Endodermal cell (in vitro differentiated cells): ENCODE measurements around the gene AKAP6. TPM values are rescaled to one million over a fixed set of nuclear protein-coding genes. Genes with fewer than 3 reads are reported as not detected.

Source experiments
- DNase-seq: peaks from one replicate; pipeline ENCODE4 v3.0.0-alpha.2; 2017
- H3K27ac ChIP-seq: 2 replicates; pipeline ENCODE4 v1.5.1; 2013; ENCODE audit warnings: mild to moderate bottlenecking, low read depth, low read length, moderate library complexity
- H3K27me3 ChIP-seq: 2 replicates; pipeline ENCODE4 v1.6.1; 2013; ENCODE audit warnings: mild to moderate bottlenecking, low read length, moderate library complexity; ENCODE audit not compliant: insufficient read depth, control insufficient read depth, poor library complexity, severe bottlenecking
- H3K36me3 ChIP-seq: 2 replicates; pipeline ENCODE4 v1.7.0; 2013; ENCODE audit warnings: mild to moderate bottlenecking, low read length, moderate library complexity; ENCODE audit not compliant: control insufficient read depth, insufficient read depth
- H3K4me1 ChIP-seq: one replicate; pipeline ENCODE4 v1.7.0; 2013; ENCODE audit warnings: low read length; ENCODE audit not compliant: control insufficient read depth, insufficient read depth
- H3K4me3 ChIP-seq: 2 replicates; pipeline ENCODE4 v1.5.1; 2013; ENCODE audit warnings: mild to moderate bottlenecking, low read length, moderate library complexity
- H3K9ac ChIP-seq: 2 replicates; pipeline ENCODE4 v1.6.1; 2013; ENCODE audit warnings: mild to moderate bottlenecking, low read length, moderate library complexity; ENCODE audit not compliant: poor library complexity, severe bottlenecking; ENCODE audit errors: extremely low read depth
- H3K9me3 ChIP-seq: 2 replicates; pipeline ENCODE4 v1.6.1; 2013; ENCODE audit warnings: mild to moderate bottlenecking, low read length, moderate library complexity; ENCODE audit not compliant: control insufficient read depth
- H3K27ac Mint-ChIP-seq: 2 replicates; pipeline ENCODE4 v1.8.0; 2020; ENCODE audit warnings: mixed read lengths
- H3K27me3 Mint-ChIP-seq: 2 replicates; pipeline ENCODE4 v1.8.0; 2021; ENCODE audit warnings: mild to moderate bottlenecking, mixed read lengths; ENCODE audit not compliant: insufficient read depth
- H3K36me3 Mint-ChIP-seq: 2 replicates; pipeline ENCODE4 v1.8.0; 2020; ENCODE audit warnings: low read depth, mixed read lengths
- H3K4me1 Mint-ChIP-seq: 2 replicates; pipeline ENCODE4 v1.8.0; 2020; ENCODE audit warnings: mixed read lengths
- H3K4me3 Mint-ChIP-seq: 2 replicates; pipeline ENCODE4 v1.8.0; 2020; ENCODE audit warnings: mild to moderate bottlenecking, moderate library complexity, mixed read lengths
- H3K9me3 Mint-ChIP-seq: 2 replicates; pipeline ENCODE4 v1.8.0; 2020; ENCODE audit warnings: mild to moderate bottlenecking, mixed read lengths
- WGBS, 2 experiments: methylation state at CpG; one replicate each; pipeline versions ENCODE4 v1.1.5 to v1.1.7; 2013; ENCODE audit warnings: missing lambda C conversion rate in 2 of 2, mixed read lengths in 1 of 2; ENCODE audit not compliant: insufficient coverage in 1 of 2, insufficient read length in 1 of 2; 5-methylcytosine and 5-hydroxymethylcytosine counted together
- total RNA-seq, 2 donors: library from RNA; stranded (reverse); fragmentation: NEBNext Ultra II Directional in 1 of 2; extraction: Animal tissue kit (Norgen Biotek cat#: 25700) in 1 of 2; gene quantifications; 2 replicates in 1 of 2; 3 replicates in 1 of 2; pipeline ENCODE4 v1.2.1, GENCODE V29; 2021
- TF ChIP-seq, protein P1 (sequence below): fragments of 200-600 bp; sonication (generic); conservative IDR thresholded peaks from 2 replicates; pipeline ENCODE4 v1.5.0; 2021; ENCODE audit warnings: antibody characterized with exemption, mild to moderate bottlenecking

AKAP6 gene
- total RNA-seq, 2 donors from 2014 or later: 4.3 to 5.0 TPM

DNA sequence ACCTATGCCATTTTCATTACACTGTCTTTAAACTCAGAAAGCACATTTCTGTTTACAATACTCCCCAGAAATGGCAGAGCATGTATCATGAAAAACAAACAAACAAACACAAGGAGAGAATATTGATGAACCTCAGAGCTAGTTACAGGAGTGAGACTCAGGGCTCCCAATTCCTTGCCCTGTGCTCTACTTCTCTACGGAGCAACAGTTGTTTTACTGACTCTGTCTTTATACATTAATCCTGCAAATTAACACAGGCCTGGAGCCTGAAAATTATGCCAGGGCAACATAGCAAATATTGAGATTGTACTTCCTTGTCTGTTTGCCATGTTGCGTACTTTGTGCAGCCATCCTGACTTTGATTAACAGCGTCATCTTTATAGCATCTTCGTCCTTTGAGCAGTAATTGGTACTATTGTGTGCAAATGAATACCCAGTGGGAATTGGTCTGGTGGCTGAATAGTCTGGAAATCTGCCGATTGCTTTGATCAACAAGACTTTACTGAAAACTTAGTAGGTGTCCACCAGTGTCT, 15.2 kb upstream of the AKAP6 start:
- H3K4me1 Mint-ChIP-seq: peaks cover 13% of the 10 kb centered on the region
- Histone ChIP-seq H3K36me3 (no peaks in the 10 kb centered on the region), H3K9ac (no peak overlapping the region), H3K4me1 (no peaks in the 10 kb centered on the region), H3K27ac (no peak overlapping the region), H3K9me3 (no peaks in the 10 kb centered on the region), H3K27me3 (no peaks in the 10 kb centered on the region), H3K4me3 (no peak overlapping the region)
- H3K36me3 Mint-ChIP-seq: no peaks in the 10 kb centered on the region
- 82 to 92% methylated on average over 5 of the region's 5 CpGs for WGBS, 2 experiments
- H3K9me3 Mint-ChIP-seq: no peaks in the 10 kb centered on the region
- peak overlapping the region; percentile 23 for H3K27ac Mint-ChIP-seq
- DNase-seq: no peak
- no peak overlapping the region for H3K4me3 Mint-ChIP-seq
- no peaks in the 10 kb centered on the region for H3K27me3 Mint-ChIP-seq
- TF ChIP-seq, protein P1, sequence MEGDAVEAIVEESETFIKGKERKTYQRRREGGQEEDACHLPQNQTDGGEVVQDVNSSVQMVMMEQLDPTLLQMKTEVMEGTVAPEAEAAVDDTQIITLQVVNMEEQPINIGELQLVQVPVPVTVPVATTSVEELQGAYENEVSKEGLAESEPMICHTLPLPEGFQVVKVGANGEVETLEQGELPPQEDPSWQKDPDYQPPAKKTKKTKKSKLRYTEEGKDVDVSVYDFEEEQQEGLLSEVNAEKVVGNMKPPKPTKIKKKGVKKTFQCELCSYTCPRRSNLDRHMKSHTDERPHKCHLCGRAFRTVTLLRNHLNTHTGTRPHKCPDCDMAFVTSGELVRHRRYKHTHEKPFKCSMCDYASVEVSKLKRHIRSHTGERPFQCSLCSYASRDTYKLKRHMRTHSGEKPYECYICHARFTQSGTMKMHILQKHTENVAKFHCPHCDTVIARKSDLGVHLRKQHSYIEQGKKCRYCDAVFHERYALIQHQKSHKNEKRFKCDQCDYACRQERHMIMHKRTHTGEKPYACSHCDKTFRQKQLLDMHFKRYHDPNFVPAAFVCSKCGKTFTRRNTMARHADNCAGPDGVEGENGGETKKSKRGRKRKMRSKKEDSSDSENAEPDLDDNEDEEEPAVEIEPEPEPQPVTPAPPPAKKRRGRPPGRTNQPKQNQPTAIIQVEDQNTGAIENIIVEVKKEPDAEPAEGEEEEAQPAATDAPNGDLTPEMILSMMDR: no peak

DNA sequence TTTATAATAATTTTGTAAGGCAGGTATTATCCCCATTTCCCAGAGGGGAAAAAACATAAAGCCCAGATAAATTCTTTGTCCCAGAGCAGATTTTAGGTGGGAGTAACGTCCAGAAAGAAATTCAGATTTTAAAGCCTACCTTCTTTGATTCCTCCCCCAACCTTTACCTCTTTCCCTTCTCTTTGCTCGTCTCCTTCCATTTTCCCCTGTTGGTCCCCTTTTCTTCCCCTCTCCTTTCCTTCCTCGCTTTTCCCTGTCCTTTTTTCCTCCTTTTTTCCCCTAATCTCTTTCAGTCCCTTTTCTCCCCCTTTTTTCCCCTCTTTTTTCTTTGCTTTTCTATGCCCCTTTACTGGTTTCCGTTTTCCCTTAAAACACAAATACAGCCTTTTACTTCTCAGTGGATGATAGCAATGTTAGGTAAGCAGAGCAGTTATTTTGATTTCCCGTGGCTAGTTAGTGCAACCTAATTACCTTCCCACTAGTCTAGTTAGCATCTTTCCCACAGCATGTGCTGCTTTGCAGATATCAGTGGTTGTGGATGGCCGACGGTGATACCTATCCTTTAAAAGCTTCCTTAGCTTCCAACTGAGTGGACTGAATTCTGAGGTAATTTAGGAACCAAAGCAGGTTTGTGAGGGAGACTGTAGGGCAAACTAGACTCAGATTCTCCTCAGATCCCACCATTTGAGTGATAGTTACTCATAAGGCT, 10.9 kb upstream of the AKAP6 start:
- Mint-ChIP-seq H3K4me3 (no peak overlapping the region), H3K4me1 (peaks cover 13% of the 10 kb centered on the region), H3K27me3 (no peaks in the 10 kb centered on the region), H3K27ac (no peak overlapping the region), H3K9me3 (no peaks in the 10 kb centered on the region), H3K36me3 (no peaks in the 10 kb centered on the region)
- DNase-seq: no peak
- H3K27ac ChIP-seq: no peak overlapping the region
- no peaks in the 10 kb centered on the region for H3K36me3 ChIP-seq
- H3K4me3 ChIP-seq: no peak overlapping the region
- H3K27me3 ChIP-seq: no peaks in the 10 kb centered on the region
- 93 to 100% methylated on average over 6 to 7 of the region's 7 CpGs for WGBS, 2 experiments
- TF ChIP-seq, protein P1: no peak
- no peak overlapping the region for H3K9ac ChIP-seq
- no peaks in the 10 kb centered on the region for H3K4me1 ChIP-seq
- H3K9me3 ChIP-seq: no peaks in the 10 kb centered on the region

DNA sequence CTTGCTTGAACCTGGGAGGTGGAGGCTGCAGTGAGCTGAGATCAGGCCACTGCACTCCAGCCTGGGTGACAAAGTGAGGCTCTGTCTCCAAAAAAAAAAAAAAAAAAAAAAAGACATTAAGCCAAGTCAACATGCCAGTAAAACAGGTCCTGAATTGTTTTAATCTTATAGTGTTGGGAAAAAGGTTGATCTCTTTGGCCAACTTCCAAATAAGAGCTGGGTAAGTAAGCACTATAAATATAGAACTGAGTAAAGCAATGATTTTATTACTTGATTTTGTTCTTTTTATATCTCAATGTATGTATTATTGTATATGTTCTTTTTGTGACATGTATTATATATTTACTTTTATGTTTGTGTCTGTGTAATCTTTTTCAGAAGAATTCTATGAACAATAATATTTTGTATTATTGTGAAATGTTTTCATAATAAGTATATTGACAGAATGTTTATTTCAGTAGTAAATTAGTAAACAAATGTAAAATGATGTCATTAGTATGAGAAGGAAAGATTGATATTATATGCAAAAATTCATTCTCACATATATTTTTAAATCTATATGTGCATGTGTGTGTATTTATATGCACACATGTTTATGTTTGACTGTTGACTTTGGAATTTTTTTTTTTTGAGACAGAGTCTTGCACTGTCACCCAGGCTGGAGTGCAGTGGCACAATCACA, 9.6 kb upstream of the AKAP6 start:
- Histone ChIP-seq H3K36me3 (no peaks in the 10 kb centered on the region), H3K4me3 (no peak overlapping the region), H3K27me3 (no peaks in the 10 kb centered on the region), H3K9ac (no peak overlapping the region), H3K27ac (no peak overlapping the region), H3K9me3 (no peaks in the 10 kb centered on the region), H3K4me1 (no peaks in the 10 kb centered on the region)
- H3K27ac Mint-ChIP-seq: no peak overlapping the region
- DNase-seq: no peak
- no peaks in the 10 kb centered on the region for H3K36me3 Mint-ChIP-seq
- no peaks in the 10 kb centered on the region for H3K9me3 Mint-ChIP-seq
- no peaks in the 10 kb centered on the region for H3K27me3 Mint-ChIP-seq
- no peak overlapping the region for H3K4me3 Mint-ChIP-seq
- H3K4me1 Mint-ChIP-seq: peaks cover under 1% of the 10 kb centered on the region
- TF ChIP-seq, protein P1: no peak
